Measurements from ENCODE around the gene RCOR1. TPM values are rescaled to one million over a fixed set of nuclear protein-coding genes. Genes with fewer than 3 reads are reported as not detected.

RCOR1 gene
- total RNA-seq, 1 donor from 2014 or later = 43.6 TPM

GRCh38 chr14:102580550-102581110 lies 11.8 kb upstream of the RCOR1 start:
- Histone ChIP-seq H3K4me1 (no peaks in the 10 kb centered on the region), H3K27ac (no peak overlapping the region), H3K36me3 (no peaks in the 10 kb centered on the region), H3K4me3 (no peak overlapping the region), H3K9me3 (no peaks in the 10 kb centered on the region), H3K27me3 (no peaks in the 10 kb centered on the region)
- intact Hi-C loops (cut with DNase I) = no loop called here
- TF ChIP-seq, protein P1, sequence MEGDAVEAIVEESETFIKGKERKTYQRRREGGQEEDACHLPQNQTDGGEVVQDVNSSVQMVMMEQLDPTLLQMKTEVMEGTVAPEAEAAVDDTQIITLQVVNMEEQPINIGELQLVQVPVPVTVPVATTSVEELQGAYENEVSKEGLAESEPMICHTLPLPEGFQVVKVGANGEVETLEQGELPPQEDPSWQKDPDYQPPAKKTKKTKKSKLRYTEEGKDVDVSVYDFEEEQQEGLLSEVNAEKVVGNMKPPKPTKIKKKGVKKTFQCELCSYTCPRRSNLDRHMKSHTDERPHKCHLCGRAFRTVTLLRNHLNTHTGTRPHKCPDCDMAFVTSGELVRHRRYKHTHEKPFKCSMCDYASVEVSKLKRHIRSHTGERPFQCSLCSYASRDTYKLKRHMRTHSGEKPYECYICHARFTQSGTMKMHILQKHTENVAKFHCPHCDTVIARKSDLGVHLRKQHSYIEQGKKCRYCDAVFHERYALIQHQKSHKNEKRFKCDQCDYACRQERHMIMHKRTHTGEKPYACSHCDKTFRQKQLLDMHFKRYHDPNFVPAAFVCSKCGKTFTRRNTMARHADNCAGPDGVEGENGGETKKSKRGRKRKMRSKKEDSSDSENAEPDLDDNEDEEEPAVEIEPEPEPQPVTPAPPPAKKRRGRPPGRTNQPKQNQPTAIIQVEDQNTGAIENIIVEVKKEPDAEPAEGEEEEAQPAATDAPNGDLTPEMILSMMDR (IDR thresholded peaks at IDR 0.05) = no peak
- DNase-seq = no peak
- no peak for ATAC-seq

- H3K27ac ChIP-seq = no peak overlapping the region
- no peak overlapping the region for H3K4me3 ChIP-seq
- DNase-seq = no peak
- H3K36me3 ChIP-seq = no peaks in the 10 kb centered on the region
- H3K27me3 ChIP-seq = no peaks in the 10 kb centered on the region
- no peak for ATAC-seq
- no peaks in the 10 kb centered on the region for H3K9me3 ChIP-seq
- intact Hi-C loops (cut with DNase I) = no loop called here
- H3K4me1 ChIP-seq = no peaks in the 10 kb centered on the region
- TF ChIP-seq, protein P1 (IDR thresholded peaks at IDR 0.05) = no peak
These were observed 11.3 kb upstream of the RCOR1 start for GRCh38 chr14:102581193-102581592.

- Histone ChIP-seq H3K4me3 (no peak overlapping the region), H3K4me1 (no peaks in the 10 kb centered on the region), H3K27ac (no peak overlapping the region), H3K36me3 (no peaks in the 10 kb centered on the region), H3K9me3 (no peaks in the 10 kb centered on the region), H3K27me3 (no peaks in the 10 kb centered on the region)
- DNase-seq (no peak), ATAC-seq (no peak)
- intact Hi-C loops (cut with DNase I) = no loop called here
- TF ChIP-seq, protein P1 (IDR thresholded peaks at IDR 0.05) = no peak
These were observed 8.7 kb upstream of the RCOR1 start for GRCh38 chr14:102583726-102584125.

DNA sequence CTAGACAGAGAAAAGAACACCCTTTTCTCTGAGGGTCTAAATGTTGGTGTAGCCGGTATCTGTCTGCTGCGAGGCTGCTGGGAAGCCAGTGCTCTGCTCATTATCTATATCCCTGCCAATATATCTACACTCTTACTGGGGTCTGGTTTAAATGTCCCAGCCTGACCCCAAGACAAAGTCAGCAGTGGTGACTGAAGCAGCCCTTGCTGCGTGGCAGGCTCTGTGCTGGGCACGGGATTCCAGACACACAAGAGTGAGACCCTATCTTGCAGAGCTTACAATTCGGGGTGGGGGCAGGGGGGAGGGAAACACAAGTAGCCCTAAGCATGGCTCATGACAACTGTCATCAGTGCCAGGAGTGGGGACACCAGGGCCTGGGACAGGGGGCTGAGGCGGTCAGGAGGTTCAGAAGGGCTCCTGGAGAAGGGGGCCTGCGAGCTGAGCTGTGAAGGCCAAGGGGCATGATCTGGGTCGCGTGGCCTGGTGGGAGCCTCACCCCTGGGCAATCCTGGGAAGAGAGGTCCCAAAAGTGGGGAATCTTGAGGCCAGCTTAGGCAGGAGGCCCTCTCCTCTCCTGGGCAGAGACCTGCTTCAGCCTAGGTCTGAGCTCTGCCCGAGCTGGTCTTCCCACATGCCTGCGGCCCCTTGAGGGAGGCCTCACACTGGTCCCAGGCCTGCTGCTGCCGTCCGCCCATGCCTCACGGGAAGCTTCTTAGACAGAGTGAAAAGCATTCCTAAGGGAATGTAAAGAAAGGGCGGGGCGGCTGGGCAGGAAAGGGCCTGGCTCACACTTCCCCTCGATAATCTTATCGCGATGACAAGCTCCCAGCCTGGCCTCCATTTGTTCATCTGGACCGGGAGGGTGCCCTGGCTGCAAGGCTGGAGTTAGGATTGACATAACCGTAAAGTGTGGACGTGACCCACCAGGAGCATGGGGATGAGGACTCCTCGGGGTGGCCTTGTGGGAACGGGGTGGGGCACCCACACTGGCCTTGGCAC lies 7.3 kb upstream of the RCOR1 start:
- no peaks in the 10 kb centered on the region for H3K4me1 ChIP-seq
- ATAC-seq = peak; percentile 51
- no peak for DNase-seq
- H3K27me3 ChIP-seq = no peaks in the 10 kb centered on the region
- no peak overlapping the region for H3K4me3 ChIP-seq
- H3K36me3 ChIP-seq = no peaks in the 10 kb centered on the region
- intact Hi-C loops (cut with DNase I) = no loop called here
- no peaks in the 10 kb centered on the region for H3K9me3 ChIP-seq
- TF ChIP-seq, protein P1 (IDR thresholded peaks at IDR 0.05) = no peak
- no peak overlapping the region for H3K27ac ChIP-seq

GRCh38 chr14:102586420-102587104 lies 5.9 kb upstream of the RCOR1 start:
- H3K4me1 ChIP-seq = peaks cover 9% of the 10 kb centered on the region
- no peaks in the 10 kb centered on the region for H3K27me3 ChIP-seq
- no peaks in the 10 kb centered on the region for H3K9me3 ChIP-seq
- TF ChIP-seq, protein P1 (IDR thresholded peaks at IDR 0.05) = no peak
- H3K36me3 ChIP-seq = no peaks in the 10 kb centered on the region
- no peak for ATAC-seq
- intact Hi-C loops (cut with DNase I) = no loop called here
- DNase-seq = no peak
- H3K4me3 ChIP-seq = no peak overlapping the region
- H3K27ac ChIP-seq = no peak overlapping the region

Data from upper lobe of right lung (tissue), 1 donor.